H1 (cell line): ENCODE results near the gene OR2T34. TPM values are rescaled to one million over a fixed set of nuclear protein-coding genes. Genes with fewer than 3 reads are reported as not detected.

Experiments used
- CTCF ChIA-PET: fragments of 300-600 bp; sonication (Branson Sonifier 250); formaldehyde crosslinking; loops from one replicate; lab custom pipeline; 2021; ENCODE audit not compliant: partially characterized antibody; lab: Charles Lee
- POLR2A ChIA-PET: fragments of 300-600 bp; sonication (Branson Sonifier 250); formaldehyde crosslinking; loops from one replicate; lab custom pipeline; 2021; ENCODE audit warnings: inconsistent platforms; ENCODE audit not compliant: partially characterized antibody; lab: Charles Lee
- DNase-seq, 2 experiments: peaks; one replicate each; pipeline versions ENCODE4 v3.0.0 to v3.0.0-alpha.2; 2010 to 2022; ENCODE audit warnings: low spot score in 2 of 2, low read depth in 1 of 2, mixed read lengths in 1 of 2
- FAIRE-seq: peaks from 2 replicates; lab custom pipeline; 2011; peaks lifted over from hg19 to GRCh38; lab: Jason Lieb, UNC
- H2AFZ ChIP-seq: 2 replicates; pipeline ENCODE4 v1.8.1; 2012; ENCODE audit warnings: low read length, inconsistent platforms
- H2AK5ac ChIP-seq: 2 replicates; pipeline ENCODE4 v1.6.1; 2013; ENCODE audit warnings: low read depth, low read length
- H2BK120ac ChIP-seq: replicated peaks from 2 replicates; pipeline ENCODE3; 2013; ENCODE audit warnings: low read depth, low read length, inconsistent platforms
- H2BK12ac ChIP-seq: 2 replicates; pipeline ENCODE4 v1.6.1; 2013; ENCODE audit warnings: low read depth, low read length
- H2BK15ac ChIP-seq: 2 replicates; pipeline ENCODE4 v1.6.1; 2013; ENCODE audit warnings: low read length
- H2BK20ac ChIP-seq: 2 replicates; pipeline ENCODE4 v1.6.1; 2013; ENCODE audit warnings: low read length
- H2BK5ac ChIP-seq: 2 replicates; pipeline ENCODE4 v1.6.1; 2013; ENCODE audit warnings: low read depth, low read length
- H3K14ac ChIP-seq: 2 replicates; pipeline ENCODE4 v1.6.1; 2013; ENCODE audit warnings: inconsistent platforms; ENCODE audit not compliant: insufficient read length
- H3K18ac ChIP-seq: 2 replicates; pipeline ENCODE4 v1.6.1; 2013; ENCODE audit warnings: low read length; ENCODE audit errors: extremely low read depth
- H3K23ac ChIP-seq: 2 replicates; pipeline ENCODE4 v1.6.1; 2013; ENCODE audit warnings: inconsistent platforms; ENCODE audit not compliant: insufficient read length
- H3K23me2 ChIP-seq: 2 replicates; pipeline ENCODE4 v1.6.1; 2013; ENCODE audit warnings: low read depth, low read length
- H3K27ac ChIP-seq: 2 replicates; pipeline ENCODE4 v1.6.1; 2011; ENCODE audit warnings: low read depth, low read length, inconsistent platforms
- H3K27me3 ChIP-seq, 4 experiments: replicated peaks in 1 of 4; 1 replicate in 1 of 4; 2 replicates in 3 of 4; pipeline versions ENCODE4 v1.6.1 to v1.8.1; 2011 to 2013; ENCODE audit warnings: low read length in 3 of 4, mild to moderate bottlenecking in 3 of 4, inconsistent platforms in 2 of 4, mixed read lengths in 2 of 4, moderate library complexity in 1 of 4; ENCODE audit not compliant: control insufficient read depth in 3 of 4, insufficient read depth in 3 of 4; ENCODE audit errors: extremely low read depth in 1 of 4
- H3K36me3 ChIP-seq, 4 experiments: 2 replicates each; pipeline versions ENCODE4 v1.6.1 to v1.8.1; 2011 to 2013; ENCODE audit warnings: mild to moderate bottlenecking in 4 of 4, low read length in 3 of 4, moderate library complexity in 2 of 4, control low read depth in 1 of 4, inconsistent platforms in 1 of 4; ENCODE audit not compliant: insufficient read depth in 4 of 4, control insufficient read depth in 2 of 4
- H3K4ac ChIP-seq: replicated peaks from 2 replicates; pipeline ENCODE3; 2013; ENCODE audit warnings: low read length, low read depth, mixed read lengths, inconsistent platforms; ENCODE audit not compliant: insufficient read length
- H3K4me1 ChIP-seq, 4 experiments: replicated peaks in 1 of 4; 1 replicate in 1 of 4; 2 replicates in 3 of 4; pipeline versions ENCODE4 v1.6.1 to v1.8.1; 2011 to 2013; ENCODE audit warnings: low read length in 3 of 4, inconsistent platforms in 2 of 4, mixed read lengths in 1 of 4; ENCODE audit not compliant: insufficient read depth in 4 of 4, control insufficient read depth in 3 of 4
- H3K4me2 ChIP-seq, 2 experiments: 2 replicates each; pipeline versions ENCODE4 v1.6.1 to v1.8.1; 2011 to 2013; ENCODE audit warnings: low read depth in 2 of 2, low read length in 2 of 2, control low read depth in 1 of 2, inconsistent platforms in 1 of 2, mild to moderate bottlenecking in 1 of 2; ENCODE audit not compliant: insufficient read depth in 1 of 2
- H3K4me3 ChIP-seq, 4 experiments: fragments of 200-600, 300-600 bp in 1 of 4; sonication (generic), shearing (Covaris generic), sonication (Bioruptor Twin) in 1 of 4; 2 replicates each; pipeline versions ENCODE4 v1.5.1 to v1.8.1; 2011 to 2016; ENCODE audit warnings: low read length in 4 of 4, low read depth in 3 of 4, control low read depth in 2 of 4, inconsistent platforms in 2 of 4, mild to moderate bottlenecking in 2 of 4, mixed read lengths in 1 of 4, moderate library complexity in 1 of 4; ENCODE audit not compliant: insufficient read depth in 2 of 4; ENCODE audit errors: extremely low read depth in 1 of 4
- H3K56ac ChIP-seq: replicated peaks from 2 replicates; pipeline ENCODE3; 2013; ENCODE audit warnings: low read depth, mild to moderate bottlenecking, mixed read lengths, low read length, inconsistent platforms; ENCODE audit not compliant: insufficient read length
- H3K79me1 ChIP-seq: 2 replicates; pipeline ENCODE4 v1.6.1; 2013; ENCODE audit warnings: low read depth, low read length, control low read depth
- H3K79me2 ChIP-seq, 2 experiments: 2 replicates each; pipeline versions ENCODE4 v1.6.1 to v1.8.1; 2012 to 2013; ENCODE audit warnings: low read length in 2 of 2, mild to moderate bottlenecking in 2 of 2, inconsistent platforms in 1 of 2; ENCODE audit not compliant: insufficient read depth in 2 of 2, control insufficient read depth in 1 of 2
- H3K9ac ChIP-seq, 4 experiments: replicated peaks in 1 of 4; 1 replicate in 1 of 4; 2 replicates in 3 of 4; pipeline versions ENCODE4 v1.6.1 to v1.8.1; 2011 to 2013; ENCODE audit warnings: low read depth in 3 of 4, low read length in 3 of 4, control low read depth in 2 of 4, mild to moderate bottlenecking in 2 of 4, moderate library complexity in 2 of 4, inconsistent platforms in 1 of 4; ENCODE audit errors: extremely low read depth in 1 of 4
- H3K9me3 ChIP-seq, 2 experiments: 2 replicates each; pipeline versions ENCODE4 v1.6.1 to v1.8.1; 2012 to 2013; ENCODE audit warnings: mild to moderate bottlenecking in 2 of 2, moderate library complexity in 2 of 2, control low read depth in 1 of 2, inconsistent platforms in 1 of 2, low read depth in 1 of 2, low read length in 1 of 2, mixed read lengths in 1 of 2; ENCODE audit not compliant: insufficient read depth in 2 of 2
- H4K20me1 ChIP-seq, 2 experiments: replicated peaks in 1 of 2; 2 replicates each; pipeline versions ENCODE3 to v1.8.1; 2011 to 2013; ENCODE audit warnings: inconsistent platforms in 2 of 2, low read length in 2 of 2, mild to moderate bottlenecking in 1 of 2; ENCODE audit not compliant: insufficient read depth in 2 of 2, control insufficient read depth in 1 of 2
- H4K5ac ChIP-seq: 2 replicates; pipeline ENCODE4 v1.6.1; 2013; ENCODE audit warnings: low read length, low read depth, mixed read lengths, inconsistent platforms; ENCODE audit not compliant: insufficient read length
- H4K8ac ChIP-seq: 2 replicates; pipeline ENCODE4 v1.8.0; 2013; ENCODE audit warnings: mild to moderate bottlenecking, moderate library complexity, low read length, inconsistent platforms; ENCODE audit not compliant: insufficient read depth; ENCODE audit errors: extremely low read depth
- H4K91ac ChIP-seq: replicated peaks from 2 replicates; pipeline ENCODE3; 2013; ENCODE audit warnings: low read length, mixed read lengths, inconsistent platforms; ENCODE audit not compliant: insufficient read length
- SUZ12 ChIP-seq: fragments of 200-600 bp; sonication (generic); IDR thresholded peaks from 2 replicates; pipeline ENCODE4 v1.6.1; 2012; ENCODE audit warnings: mild to moderate bottlenecking, inconsistent platforms, low read length, moderate library complexity, mixed read lengths
- WGBS, 2 experiments: shearing (Covaris generic) in 1 of 2; methylation state at CpG; one replicate each; pipeline versions ENCODE4 v1.1.6 to v1.1.7; 2013 to 2015; ENCODE audit warnings: low lambda C conversion rate in 2 of 2, mixed read lengths in 2 of 2, inconsistent platforms in 1 of 2, low coverage in 1 of 2, missing lambda C conversion rate in 1 of 2; ENCODE audit not compliant: insufficient replicate concordance in 2 of 2, insufficient coverage in 1 of 2, insufficient read length in 1 of 2; ENCODE audit errors: extremely low coverage in 1 of 2, missing lambda C conversion rate in 1 of 2; 5-methylcytosine and 5-hydroxymethylcytosine counted together
- polyA plus RNA-seq, 7 experiments: library from polyadenylated mRNA; depleted of rRNA in 3 of 7; stranded (reverse) in 5 of 7; unstranded in 2 of 7; fragments of >200 nt in 5 of 7; fragments of 200-250 nt in 2 of 7; gene quantifications; 1 replicate in 5 of 7; 2 replicates in 1 of 7; 4 replicates in 1 of 7; pipeline versions ENCODE4 v1.2.1 to v1.2.3, GENCODE V29; 2011 to 2013; ENCODE audit warnings: missing spikeins in 2 of 7, mixed read lengths in 2 of 7
- total RNA-seq: library from RNA; stranded (reverse); fragmentation: NEBNext Ultra II Directional; extraction: Animal tissue kit (Norgen Biotek cat#: 25700); gene quantifications from 2 replicates; pipeline ENCODE4 v1.2.1, GENCODE V29; 2021

OR2T34 gene
- total and polyA plus RNA-seq, 2 of the 8 experiments (the other 6 are each of a cell fraction or from before 2014, with no cell fraction given), result not detected

- ChIA-PET CTCF (no interaction called here), POLR2A (no interaction called here)
- Histone ChIP-seq H4K8ac (no peak overlapping the region), H2BK20ac (no peak overlapping the region), H3K4me2 (no peak overlapping the region), H3K23ac (no peak overlapping the region), H3K27me3 (no peaks in the 10 kb centered on the region), H3K9me3 (peaks cover 12 to 35% of the 10 kb centered on the region in 2 experiments), H4K91ac (no peak overlapping the region), H2BK12ac (no peak overlapping the region), H3K56ac (no peak overlapping the region), H3K23me2 (no peaks in the 10 kb centered on the region), H2AFZ (no peak overlapping the region), H4K5ac (no peak overlapping the region), H3K27ac (no peak overlapping the region), H2AK5ac (no peak overlapping the region), H4K20me1 (no peaks in the 10 kb centered on the region), H2BK120ac (no peak overlapping the region), H3K36me3 (no peaks in the 10 kb centered on the region), H3K14ac (no peak overlapping the region), H3K4ac (no peak overlapping the region), H3K4me3 (no peak overlapping the region), H3K9ac (no peak overlapping the region), H2BK5ac (no peak overlapping the region), H3K18ac (no peak overlapping the region), H2BK15ac (no peak overlapping the region), H3K4me1 (no peaks in the 10 kb centered on the region), H3K79me1 (no peaks in the 10 kb centered on the region), H3K79me2 (no peaks in the 10 kb centered on the region)
- no peak for TF ChIP-seq SUZ12
- 80% methylated on average over 3 of the region's 3 CpGs; no CpG with 5 or more reads in 1 of the 2 experiments for WGBS, 2 experiments
- FAIRE-seq, result no peak
- no peak for DNase-seq
Measured at GRCh38 chr1:248585266-248585665, 10.7 kb upstream of the OR2T34 start.
